Rectal smooth muscle tissue (tissue), 1 donor: Measurements from ENCODE around the gene EXT2.

Experiments used
- H3K27ac ChIP-seq: one replicate; pipeline ENCODE4 v1.7.0; 2013; ENCODE audit warnings: low read depth, low read length, inconsistent platforms
- H3K27me3 ChIP-seq: one replicate; pipeline ENCODE4 v1.7.0; 2013; ENCODE audit warnings: low read length; ENCODE audit not compliant: control insufficient read depth, insufficient read depth
- H3K36me3 ChIP-seq: one replicate; pipeline ENCODE4 v1.7.0; 2013; ENCODE audit warnings: low read length; ENCODE audit not compliant: control insufficient read depth, insufficient read depth
- H3K4me1 ChIP-seq: one replicate; pipeline ENCODE4 v1.7.0; 2013; ENCODE audit warnings: low read length; ENCODE audit not compliant: control insufficient read depth, insufficient read depth
- H3K4me3 ChIP-seq: one replicate; pipeline ENCODE4 v1.7.0; 2013; ENCODE audit warnings: low read length
- H3K9ac ChIP-seq: one replicate; pipeline ENCODE4 v1.7.0; 2013; ENCODE audit warnings: low read length

EXT2 gene

DNA sequence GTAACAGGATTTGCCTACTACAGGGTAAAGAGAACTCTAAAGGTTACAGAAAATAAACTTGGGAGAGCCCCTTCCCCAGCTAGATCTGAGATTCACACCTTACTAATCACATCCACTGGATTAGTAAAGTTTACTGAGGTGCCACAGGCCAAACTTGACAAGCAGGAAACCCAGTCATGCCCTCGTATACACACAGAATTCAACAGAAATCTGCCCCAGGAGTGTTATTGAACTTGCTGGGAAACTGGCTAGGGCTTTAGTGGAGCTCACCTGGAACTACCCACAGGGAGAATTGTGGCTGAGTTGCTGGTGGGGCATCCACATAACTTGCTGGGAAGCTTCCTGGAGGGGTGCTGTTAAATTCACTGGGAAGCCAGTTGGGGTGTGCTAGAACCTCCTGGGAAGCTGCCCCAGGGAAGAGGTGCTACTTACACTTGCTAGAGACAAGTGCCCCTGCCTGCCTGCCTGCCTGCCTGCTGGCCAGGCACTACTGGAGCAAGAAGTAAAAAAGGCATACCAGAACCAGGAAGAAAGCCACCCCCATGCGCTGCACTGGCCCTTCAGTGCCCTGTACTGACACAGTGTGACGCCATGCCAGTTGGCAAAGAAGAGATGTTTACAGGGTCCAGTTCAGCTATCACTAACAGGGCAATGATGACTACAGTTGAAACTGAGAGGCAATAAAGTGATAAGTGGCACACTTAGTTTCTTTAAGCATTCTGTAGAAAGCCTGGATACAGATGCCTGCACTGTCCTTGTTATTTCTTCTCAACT lies 108.0 kb downstream of the EXT2 start:
- H3K4me1 ChIP-seq: no peaks in the 10 kb centered on the region
- H3K27me3 ChIP-seq: no peaks in the 10 kb centered on the region
- H3K27ac ChIP-seq: no peak overlapping the region
- no peak overlapping the region for H3K4me3 ChIP-seq
- H3K9ac ChIP-seq: no peak overlapping the region
- H3K36me3 ChIP-seq: no peaks in the 10 kb centered on the region

DNA sequence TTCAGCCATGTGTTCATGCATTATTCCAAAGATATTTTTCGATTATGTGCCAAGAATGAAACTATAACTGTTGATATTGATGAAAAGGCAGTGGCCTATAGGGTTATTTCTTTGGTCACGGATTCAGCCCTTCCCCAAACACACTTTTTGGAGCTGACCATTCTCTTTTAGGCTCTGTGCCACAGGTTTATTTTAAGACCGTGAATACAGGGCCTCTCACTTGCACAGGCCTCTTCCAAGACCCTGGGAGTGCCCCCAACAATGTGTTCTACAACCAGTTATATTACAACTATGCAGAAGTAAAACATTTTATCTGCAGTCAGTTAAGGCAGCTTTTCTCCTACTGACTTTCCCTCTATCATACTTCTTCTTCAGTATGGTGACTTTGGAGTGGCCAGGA lies 109.9 kb downstream of the EXT2 start:
- Histone ChIP-seq H3K27me3 (no peaks in the 10 kb centered on the region), H3K27ac (no peak overlapping the region), H3K4me3 (no peak overlapping the region), H3K4me1 (no peaks in the 10 kb centered on the region), H3K9ac (no peak overlapping the region), H3K36me3 (no peaks in the 10 kb centered on the region)

DNA sequence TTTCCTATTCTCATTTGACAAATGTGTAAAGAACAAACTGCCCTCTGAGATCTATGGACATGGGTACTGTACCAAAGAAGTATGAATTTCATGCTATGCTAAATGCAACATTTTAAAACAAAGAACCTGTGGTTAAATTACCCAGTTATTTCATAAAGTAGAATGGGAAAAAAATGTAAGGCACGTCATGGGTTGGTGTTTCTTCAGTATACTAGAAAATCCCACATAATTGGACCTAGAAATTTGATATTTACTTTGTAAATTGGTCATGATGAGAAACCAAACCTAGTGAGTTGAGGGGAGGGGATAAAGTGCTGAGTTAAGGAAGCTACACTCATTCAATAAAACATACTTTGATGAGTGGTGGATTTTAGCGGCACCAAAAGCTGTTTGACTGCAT lies 110.4 kb downstream of the EXT2 start:
- H3K27me3 ChIP-seq: no peaks in the 10 kb centered on the region
- no peaks in the 10 kb centered on the region for H3K4me1 ChIP-seq
- no peak overlapping the region for H3K9ac ChIP-seq
- H3K36me3 ChIP-seq: no peaks in the 10 kb centered on the region
- no peak overlapping the region for H3K27ac ChIP-seq
- H3K4me3 ChIP-seq: no peak overlapping the region

DNA sequence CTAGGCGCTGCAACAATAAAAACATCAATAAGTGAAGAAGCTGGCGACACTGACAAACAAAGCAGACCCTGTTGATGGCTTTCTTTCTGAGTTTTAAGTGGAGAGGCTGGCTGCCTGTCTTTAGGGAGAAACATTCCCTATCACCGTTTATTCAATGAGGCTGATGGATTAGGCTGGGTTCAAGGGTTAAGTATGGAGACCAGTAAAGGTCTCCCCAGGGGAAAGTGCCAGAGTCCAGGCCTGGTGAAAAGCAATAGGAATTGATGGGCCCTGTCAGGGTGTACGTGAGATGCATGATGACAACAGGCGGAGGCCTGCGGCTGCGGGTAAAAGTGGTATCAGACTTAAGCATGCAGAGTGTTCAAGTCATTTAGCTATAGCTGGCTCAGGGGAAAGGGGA lies 111.8 kb downstream of the EXT2 start:
- Histone ChIP-seq H3K4me3 (no peak overlapping the region), H3K4me1 (no peaks in the 10 kb centered on the region), H3K27ac (no peak overlapping the region), H3K36me3 (no peaks in the 10 kb centered on the region), H3K27me3 (no peaks in the 10 kb centered on the region), H3K9ac (no peak overlapping the region)

DNA sequence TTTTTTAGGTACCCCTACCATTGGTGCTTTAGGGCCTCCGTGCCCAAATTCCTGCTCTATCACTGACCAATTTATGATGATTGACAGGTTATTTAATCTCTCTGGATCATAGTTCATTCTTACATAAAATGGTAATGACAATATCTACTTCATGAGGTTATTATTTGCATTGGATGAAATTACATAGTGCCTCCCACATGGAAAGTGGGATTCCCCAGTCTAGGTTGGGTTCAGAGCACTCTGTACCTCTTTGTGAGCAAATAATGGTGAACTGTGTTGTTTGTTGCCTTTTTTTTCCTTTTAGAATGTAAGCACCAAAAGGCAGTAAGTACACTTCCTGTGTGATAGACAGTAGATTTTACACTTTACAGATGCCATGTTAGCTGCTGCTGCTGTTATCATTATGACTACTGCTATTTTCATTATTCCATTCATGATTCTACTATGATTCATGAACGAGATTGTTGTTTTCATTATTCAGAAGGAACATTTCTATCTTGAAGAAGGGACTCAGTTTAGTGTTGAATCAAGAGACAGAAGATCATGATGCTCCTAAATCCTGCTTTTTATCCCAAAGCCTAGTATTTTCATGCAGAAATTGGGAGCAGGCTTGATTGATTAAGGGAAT lies 113.6 kb downstream of the EXT2 start:
- no peaks in the 10 kb centered on the region for H3K27me3 ChIP-seq
- no peak overlapping the region for H3K4me3 ChIP-seq
- H3K27ac ChIP-seq: no peak overlapping the region
- H3K4me1 ChIP-seq: no peaks in the 10 kb centered on the region
- no peak overlapping the region for H3K9ac ChIP-seq
- H3K36me3 ChIP-seq: no peaks in the 10 kb centered on the region

DNA sequence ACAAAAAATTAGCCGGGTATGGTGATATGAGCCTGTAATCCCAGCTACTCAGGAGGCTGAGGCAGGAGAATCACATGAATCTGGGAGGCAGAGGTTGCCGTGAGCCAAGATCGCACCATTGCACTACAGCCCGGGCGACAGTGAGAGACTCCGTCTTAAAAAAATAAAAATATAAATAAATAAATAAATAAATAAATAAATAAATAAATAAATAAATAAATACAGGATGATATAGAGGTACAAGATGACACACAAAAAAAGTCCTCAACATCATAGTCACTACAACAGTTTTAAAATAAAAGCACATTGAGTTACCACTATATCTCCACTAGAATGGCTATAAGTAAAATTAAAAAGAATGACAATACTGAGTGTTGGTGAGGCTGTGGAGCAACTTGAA lies 116.7 kb downstream of the EXT2 start:
- H3K36me3 ChIP-seq: no peaks in the 10 kb centered on the region

DNA sequence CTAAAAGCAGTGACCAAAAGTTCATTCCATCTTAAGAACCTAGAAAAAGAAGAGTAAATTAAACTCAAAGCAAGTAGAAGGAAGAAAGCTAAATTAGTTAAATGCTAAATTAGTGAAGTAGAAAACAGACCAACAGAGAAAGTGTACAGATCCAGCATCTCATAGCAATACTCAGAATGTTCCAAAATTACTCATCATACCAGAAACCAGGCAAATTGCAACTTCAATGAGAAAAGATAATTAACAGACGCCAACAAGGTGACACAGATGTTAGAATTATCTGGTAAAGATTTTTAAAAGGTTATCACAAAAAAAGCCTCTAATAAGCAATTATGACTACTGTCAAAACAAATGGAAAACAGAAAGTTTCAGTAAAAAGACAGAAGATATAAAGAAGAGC lies 117.7 kb downstream of the EXT2 start:
- Histone ChIP-seq H3K9ac (no peak overlapping the region), H3K4me1 (no peaks in the 10 kb centered on the region)

More for the DNA sequence above, 116.7 kb downstream of the EXT2 start:
- H3K27ac ChIP-seq: no peak overlapping the region
- H3K4me1 ChIP-seq: no peaks in the 10 kb centered on the region
- H3K27me3 ChIP-seq: no peaks in the 10 kb centered on the region
- no peak overlapping the region for H3K9ac ChIP-seq
- H3K4me3 ChIP-seq: no peak overlapping the region

DNA sequence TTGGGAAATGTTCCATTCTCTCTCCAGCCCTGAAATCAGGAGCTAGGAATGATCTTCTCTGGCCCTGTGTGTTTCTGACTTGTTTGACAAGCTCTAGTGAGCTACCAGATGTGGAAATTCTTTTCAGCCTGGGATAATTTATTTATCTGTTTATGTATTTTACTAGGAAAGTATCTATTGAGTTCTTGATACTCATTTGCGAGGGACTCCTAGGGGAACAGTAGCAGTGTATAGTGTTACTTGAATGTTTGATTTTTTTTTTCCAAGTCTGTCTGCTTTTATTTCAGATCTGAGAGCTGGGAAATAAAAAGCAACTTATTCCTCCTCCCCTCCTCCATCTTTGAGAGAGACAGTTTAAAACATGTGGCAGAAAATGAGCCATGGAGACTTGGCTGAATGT lies 122.0 kb downstream of the EXT2 start:
- no peak overlapping the region for H3K4me3 ChIP-seq
- no peaks in the 10 kb centered on the region for H3K27me3 ChIP-seq
- H3K27ac ChIP-seq: no peak overlapping the region
- H3K9ac ChIP-seq: no peak overlapping the region
- H3K36me3 ChIP-seq: no peaks in the 10 kb centered on the region
- peaks cover 2% of the 10 kb centered on the region for H3K4me1 ChIP-seq

More for the DNA sequence above, 117.7 kb downstream of the EXT2 start:
- Histone ChIP-seq H3K36me3 (no peaks in the 10 kb centered on the region), H3K4me3 (no peak overlapping the region), H3K27me3 (no peaks in the 10 kb centered on the region), H3K27ac (no peak overlapping the region)

DNA sequence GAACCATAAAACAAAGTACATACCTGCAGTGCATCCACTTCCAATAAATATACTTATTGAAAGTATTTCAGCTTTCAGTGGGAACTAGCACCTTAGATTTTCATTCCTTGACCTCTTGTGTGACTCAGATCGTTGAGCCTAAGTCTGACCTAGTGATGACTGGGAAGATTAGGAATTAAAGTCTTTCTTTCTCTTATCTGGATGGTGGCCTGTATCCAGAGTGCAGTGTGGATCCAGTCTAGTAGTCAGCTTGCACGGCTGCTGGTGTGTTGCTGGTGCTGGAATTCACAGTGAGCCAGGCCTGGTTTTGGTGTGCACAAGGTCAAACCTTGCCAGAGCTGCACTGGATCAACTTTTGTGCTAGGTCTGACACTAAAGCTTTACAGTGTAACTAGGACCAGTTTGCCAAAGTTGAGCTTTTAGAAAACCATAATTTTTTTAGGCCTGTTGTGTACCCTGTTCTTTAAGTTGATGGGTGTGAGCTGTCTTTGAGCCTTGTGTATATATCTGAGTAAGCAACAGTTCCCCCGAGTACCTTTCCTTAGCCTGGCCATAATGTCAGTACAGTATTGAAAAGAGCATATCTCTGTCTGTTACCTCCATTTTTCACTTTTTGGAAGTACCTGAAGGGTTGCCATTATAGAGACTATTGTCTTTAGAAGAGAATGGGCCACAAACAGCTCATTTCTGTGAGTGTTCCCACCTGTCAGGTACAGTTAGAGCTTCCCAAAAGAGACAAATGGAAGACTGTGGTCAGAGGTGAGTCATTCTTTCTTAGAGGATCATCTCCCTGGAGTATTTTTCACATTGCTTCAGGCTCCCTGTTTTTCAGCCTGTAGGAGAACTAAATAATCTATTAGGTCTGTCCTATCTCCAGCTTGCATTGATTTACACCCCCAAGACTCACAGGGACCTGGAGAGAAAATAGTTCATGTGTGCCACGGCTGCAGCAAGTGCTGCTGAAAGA lies 124.6 kb downstream of the EXT2 start:
- H3K4me1 ChIP-seq: peaks cover 2% of the 10 kb centered on the region
- no peak overlapping the region for H3K9ac ChIP-seq
- no peak overlapping the region for H3K4me3 ChIP-seq
- no peaks in the 10 kb centered on the region for H3K36me3 ChIP-seq
- no peaks in the 10 kb centered on the region for H3K27me3 ChIP-seq
- no peak overlapping the region for H3K27ac ChIP-seq

DNA sequence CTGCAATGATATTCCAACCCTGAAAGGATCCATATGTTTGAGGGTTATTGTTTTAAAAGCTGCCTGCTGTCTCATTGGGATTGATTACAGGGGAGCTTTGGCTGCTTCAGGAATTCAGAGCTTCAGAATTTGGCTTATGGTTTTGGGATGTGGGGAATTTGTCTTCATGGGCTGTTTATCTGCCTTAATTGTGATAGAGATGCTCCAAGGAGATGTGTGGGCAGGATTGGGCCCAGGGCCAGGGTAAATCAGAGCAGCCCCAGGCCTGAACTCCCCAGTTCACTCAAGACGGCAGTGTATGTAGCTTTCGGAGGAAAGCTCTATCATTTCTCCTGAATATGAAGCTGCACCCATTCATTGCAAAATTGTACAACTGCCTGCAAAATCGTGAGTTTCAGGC lies 126.0 kb downstream of the EXT2 start:
- H3K36me3 ChIP-seq: no peaks in the 10 kb centered on the region
- no peak overlapping the region for H3K4me3 ChIP-seq
- no peak overlapping the region for H3K9ac ChIP-seq
- H3K27me3 ChIP-seq: no peaks in the 10 kb centered on the region
- no peak overlapping the region for H3K27ac ChIP-seq
- peaks cover 2% of the 10 kb centered on the region for H3K4me1 ChIP-seq

DNA sequence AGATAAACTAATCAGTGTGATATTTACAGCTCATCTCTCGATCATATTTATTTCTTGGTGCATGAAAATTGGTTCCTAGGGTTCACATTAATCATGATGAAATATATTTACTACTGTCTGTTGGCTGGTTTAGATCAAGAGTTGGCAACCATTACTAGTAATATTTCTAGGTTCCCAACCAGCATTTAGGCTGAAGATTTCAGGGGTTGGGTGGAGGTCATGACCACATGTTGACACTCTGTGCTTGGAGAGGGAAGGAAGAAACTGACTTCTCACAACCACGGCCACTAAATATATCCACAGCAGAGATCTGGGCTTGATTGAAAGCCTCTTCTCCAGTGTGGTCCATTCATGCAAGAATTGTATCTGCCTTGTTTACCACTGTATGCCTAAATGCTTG lies 126.5 kb downstream of the EXT2 start:
- Histone ChIP-seq H3K4me1 (peaks cover 2% of the 10 kb centered on the region), H3K9ac (no peak overlapping the region), H3K27me3 (no peaks in the 10 kb centered on the region), H3K27ac (no peak overlapping the region), H3K36me3 (no peaks in the 10 kb centered on the region), H3K4me3 (no peak overlapping the region)

DNA sequence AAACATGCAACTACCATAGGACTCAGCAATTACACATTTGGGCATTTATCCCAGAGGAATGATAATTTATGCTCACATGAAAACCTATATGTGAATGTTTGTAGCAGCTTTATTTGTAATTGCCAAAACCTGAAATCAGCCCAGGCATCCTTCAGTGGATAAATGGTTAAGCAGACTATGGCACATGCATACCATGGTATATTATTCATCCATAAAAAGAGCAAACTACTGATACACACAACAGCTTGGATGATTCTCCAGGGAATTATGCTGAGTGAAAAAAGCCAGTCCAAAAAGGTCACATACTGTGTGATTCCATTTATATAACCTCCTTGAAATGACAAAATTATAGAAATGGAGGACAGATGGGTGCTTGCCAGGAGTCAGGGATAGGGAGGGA lies 127.8 kb downstream of the EXT2 start:
- Histone ChIP-seq H3K27ac (no peak overlapping the region), H3K4me1 (peaks cover 2% of the 10 kb centered on the region), H3K4me3 (no peak overlapping the region), H3K27me3 (no peaks in the 10 kb centered on the region), H3K9ac (no peak overlapping the region), H3K36me3 (no peaks in the 10 kb centered on the region)
